ENCODE measurements around the gene CYP2A13.
"Not testable (repeated sequence)": the region's sequence is repeated elsewhere in the genome, so short reads cannot be mapped to it uniquely, and the experiment has no call there.

The CYP2A13 gene

GRCh38 chr19:41122846-41123245 lies 34.6 kb downstream of the CYP2A13 start:
- not testable (repeated sequence) for DNase-seq

- DNase-seq, result no peak
Measured at GRCh38 chr19:41123716-41124294, 35.6 kb downstream of the CYP2A13 start.

- DNase-seq, result peak; percentile 69
Measured at GRCh38 chr19:41126765-41127203, 38.5 kb downstream of the CYP2A13 start.

- not testable (repeated sequence) for DNase-seq
Measured at GRCh38 chr19:41127362-41127761, 39.1 kb downstream of the CYP2A13 start.

GRCh38 chr19:41127801-41128300 lies 39.6 kb downstream of the CYP2A13 start:
- peak; percentile 88 for DNase-seq

GRCh38 chr19:41128692-41129091 lies 40.4 kb downstream of the CYP2A13 start:
- DNase-seq, result no peak

GRCh38 chr19:41131186-41131585 lies 42.9 kb downstream of the CYP2A13 start:
- no peak for DNase-seq

GRCh38 chr19:41133260-41133659 lies 45.0 kb downstream of the CYP2A13 start:
- no peak for DNase-seq

- DNase-seq, result no peak
Measured at GRCh38 chr19:41134616-41135015, 46.4 kb downstream of the CYP2A13 start.

- peak; percentile 60 for DNase-seq
Measured at GRCh38 chr19:41135390-41136384, 47.4 kb downstream of the CYP2A13 start.

- no peak for DNase-seq
Measured at GRCh38 chr19:41136636-41137455, 48.6 kb downstream of the CYP2A13 start.

- peak; percentile 91 for DNase-seq
Measured at GRCh38 chr19:41144403-41144802, 56.2 kb downstream of the CYP2A13 start.
